HG03066 (cell line): ENCODE results near the gene GOLGA5.
A peak's percentile ranks its signal among the peaks of the same experiment; 100 is the strongest.
"Not testable (repeated sequence)": the region's sequence is repeated elsewhere in the genome, so short reads cannot be mapped to it uniquely, and the experiment has no call there.

ENCODE experiments used
- ATAC-seq: cut with Tn5 transposase; IDR thresholded peaks from one replicate; pipeline ENCODE4 v1.9.1; 2021; ENCODE audit warnings: low read depth; ENCODE audit not compliant: unreplicated experiment

GOLGA5 gene, protein sequence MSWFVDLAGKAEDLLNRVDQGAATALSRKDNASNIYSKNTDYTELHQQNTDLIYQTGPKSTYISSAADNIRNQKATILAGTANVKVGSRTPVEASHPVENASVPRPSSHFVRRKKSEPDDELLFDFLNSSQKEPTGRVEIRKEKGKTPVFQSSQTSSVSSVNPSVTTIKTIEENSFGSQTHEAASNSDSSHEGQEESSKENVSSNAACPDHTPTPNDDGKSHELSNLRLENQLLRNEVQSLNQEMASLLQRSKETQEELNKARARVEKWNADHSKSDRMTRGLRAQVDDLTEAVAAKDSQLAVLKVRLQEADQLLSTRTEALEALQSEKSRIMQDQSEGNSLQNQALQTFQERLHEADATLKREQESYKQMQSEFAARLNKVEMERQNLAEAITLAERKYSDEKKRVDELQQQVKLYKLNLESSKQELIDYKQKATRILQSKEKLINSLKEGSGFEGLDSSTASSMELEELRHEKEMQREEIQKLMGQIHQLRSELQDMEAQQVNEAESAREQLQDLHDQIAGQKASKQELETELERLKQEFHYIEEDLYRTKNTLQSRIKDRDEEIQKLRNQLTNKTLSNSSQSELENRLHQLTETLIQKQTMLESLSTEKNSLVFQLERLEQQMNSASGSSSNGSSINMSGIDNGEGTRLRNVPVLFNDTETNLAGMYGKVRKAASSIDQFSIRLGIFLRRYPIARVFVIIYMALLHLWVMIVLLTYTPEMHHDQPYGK

DNA sequence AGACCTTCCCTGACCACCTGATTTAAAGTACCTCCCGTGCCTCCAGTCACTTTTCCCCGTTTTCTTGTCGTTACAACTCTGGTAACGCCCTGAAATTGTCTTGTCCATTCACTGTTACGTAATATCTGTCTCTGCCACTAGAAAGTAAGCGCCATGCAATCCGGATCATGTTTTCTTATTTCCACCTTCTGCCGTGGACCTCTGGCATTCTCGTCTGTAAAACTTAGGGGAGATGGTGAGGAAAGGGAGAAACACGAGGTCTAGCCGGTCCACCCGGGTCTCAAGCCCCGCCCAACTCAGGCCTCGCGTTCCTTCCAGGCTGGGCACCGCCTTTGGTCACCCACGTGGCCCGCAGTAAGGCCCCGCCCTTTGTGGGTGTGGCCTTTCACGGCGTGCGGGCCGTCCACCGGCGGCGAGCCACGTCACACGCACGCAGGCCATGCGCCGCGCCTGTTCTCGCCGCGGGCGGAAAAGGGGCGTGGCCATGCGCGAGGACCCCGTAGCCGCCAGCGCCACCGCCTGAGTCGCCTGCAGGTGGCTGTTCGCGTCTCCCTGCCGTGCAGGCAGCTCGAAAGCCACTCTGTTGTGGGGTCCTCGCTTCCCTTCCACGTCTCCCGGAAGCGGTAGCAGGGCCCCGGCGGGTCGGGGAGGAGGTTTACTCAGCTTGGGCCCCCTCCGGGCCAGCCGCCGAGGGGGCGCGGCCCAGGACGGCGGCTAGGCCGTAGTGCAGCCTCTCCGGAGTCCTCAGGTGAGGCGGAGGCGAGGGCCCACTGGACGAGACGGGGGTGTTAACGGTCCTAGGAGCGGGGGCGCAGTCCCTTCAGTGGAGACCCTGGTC lies at the start of gene GOLGA5:
Gene GOLGA5 (plus strand): TSS at position 597 of the 838 bp plus-strand sequence. CDS start 3,133 bp downstream, outside the sequence.
- peak; percentile 93 for ATAC-seq

DNA sequence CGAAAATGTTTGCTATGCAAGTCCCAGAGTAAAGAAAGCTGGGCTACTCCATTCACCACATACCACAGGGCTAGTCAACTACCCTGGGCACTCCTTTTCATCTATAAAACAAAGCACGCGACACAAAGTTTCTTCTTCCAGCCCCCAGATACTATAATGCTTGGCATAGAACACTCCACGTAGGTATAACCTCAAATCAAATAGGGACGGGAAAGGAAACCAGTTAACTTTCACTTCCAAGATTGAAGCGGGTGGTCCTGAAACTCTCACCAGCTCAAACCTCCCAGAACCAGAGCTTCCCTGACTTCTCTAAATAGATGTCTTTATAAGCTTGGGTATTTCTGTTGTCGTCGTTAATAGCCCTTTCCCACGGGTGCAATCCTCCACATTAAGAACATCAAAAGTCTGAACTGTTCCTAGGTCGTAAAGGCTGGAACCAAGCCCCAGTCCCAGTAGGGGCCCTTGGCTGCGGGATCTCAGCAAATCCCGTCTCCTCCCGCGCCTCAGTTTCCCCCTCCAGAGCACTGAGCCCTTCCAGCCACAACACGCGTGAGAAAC lies 46.3 kb upstream of the GOLGA5 start:
- no peak for ATAC-seq

DNA sequence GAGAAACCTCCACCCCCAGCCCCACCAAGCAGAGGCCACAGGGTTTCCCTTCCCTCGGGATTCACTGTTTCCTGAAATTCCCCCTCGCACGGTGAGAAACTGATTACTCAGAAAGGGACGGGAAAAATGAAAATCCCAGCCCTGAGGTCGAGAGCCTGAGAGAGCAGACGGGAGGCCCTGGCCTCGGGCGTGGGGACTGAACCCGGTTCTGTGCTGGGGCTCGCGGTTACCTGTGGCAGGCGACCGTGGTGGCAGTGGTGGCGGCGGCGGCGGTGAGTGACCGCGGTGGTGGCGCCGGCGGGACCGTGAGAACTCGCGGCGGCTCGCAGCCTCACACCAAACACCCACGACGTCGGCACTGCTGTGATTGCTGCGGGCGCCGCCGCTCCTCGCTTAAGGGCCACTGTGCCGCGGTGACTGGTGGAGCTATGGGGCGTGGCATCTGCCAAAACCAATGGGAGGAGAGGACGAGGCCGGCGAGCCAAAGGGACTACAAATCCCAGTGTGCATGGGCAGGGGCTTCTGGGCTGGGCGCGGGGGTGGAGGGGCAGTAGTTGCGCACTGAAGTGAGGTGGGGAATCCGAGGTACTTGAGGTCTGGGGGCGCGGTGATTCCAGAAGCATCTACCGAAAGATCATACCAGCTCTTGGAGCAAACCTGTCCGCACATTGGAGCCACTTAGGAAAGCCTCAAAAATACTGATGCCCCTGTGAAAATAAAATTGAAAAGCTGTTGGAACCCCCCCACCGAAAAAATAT lies 45.7 kb upstream of the GOLGA5 start, which contains the start of gene LGMN:
Gene LGMN (minus strand): TSS at position 369 of the 758 bp plus-strand sequence. CDS start 15,841 bp downstream, outside the sequence.
- ATAC-seq: peak; percentile 61

DNA sequence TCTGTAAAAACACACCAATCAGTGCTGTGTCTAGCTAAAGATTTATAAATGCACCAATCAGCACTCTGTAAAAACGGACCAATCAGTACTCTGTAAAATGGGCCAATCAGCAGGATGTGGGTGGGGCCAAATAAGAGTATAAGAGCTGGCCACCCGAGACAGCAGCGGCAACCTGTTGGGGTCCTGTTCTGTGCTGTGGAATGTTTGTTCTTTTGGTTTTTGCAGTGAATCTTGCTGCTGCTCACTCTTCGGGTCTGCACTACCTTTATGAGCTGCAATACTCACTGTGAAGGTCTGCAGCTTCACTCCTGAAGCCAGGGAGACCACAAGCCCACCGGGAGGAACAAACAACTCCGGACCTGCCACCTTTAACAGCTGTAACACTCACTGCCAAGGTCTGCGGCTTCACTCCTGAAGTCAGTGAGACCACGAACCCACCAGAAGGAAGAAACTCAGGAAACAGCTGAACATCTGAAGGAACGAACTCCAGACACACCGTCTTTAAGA lies 43.8 kb upstream of the GOLGA5 start:
- not testable (repeated sequence) for ATAC-seq

DNA sequence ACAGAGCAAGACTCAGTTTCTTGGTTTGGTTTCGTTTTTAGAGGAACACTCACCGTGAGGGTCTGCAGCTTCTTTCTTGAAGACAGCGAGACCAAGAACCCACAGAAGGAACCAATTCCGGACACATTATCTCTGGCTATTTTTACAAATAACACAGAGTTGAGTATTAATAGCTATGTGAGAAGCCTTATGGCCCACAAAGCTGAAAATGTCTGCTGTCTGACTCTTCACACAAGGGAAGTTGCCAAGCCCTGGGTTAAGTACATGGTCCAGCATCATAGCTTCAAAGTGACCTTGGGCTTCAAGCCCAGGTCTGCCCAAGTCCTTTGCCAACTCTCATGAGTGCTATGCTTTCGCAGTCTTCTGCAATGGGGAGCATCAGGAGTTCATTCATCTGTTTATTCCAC lies 43.1 kb upstream of the GOLGA5 start:
- ATAC-seq: no peak

DNA sequence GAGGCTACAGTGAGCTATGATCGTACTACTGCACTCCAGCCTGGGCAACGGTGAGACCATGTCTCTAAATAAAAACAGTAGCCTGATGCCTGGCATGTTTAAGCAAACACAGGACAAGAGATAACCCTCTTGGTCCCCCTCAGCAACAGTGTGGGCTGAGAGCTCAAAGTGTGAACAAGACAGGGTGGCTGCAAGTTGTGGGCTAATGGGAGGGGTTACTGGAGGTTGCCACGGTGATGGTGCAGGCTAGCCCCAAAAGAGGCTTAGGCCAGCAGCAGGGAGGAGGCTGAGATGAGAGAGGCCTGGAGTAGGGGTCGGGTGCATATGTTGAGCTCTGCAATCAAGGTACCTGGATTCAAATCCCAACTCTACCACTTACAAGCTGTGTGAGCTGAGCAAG lies 42.3 kb upstream of the GOLGA5 start:
- ATAC-seq: no peak

DNA sequence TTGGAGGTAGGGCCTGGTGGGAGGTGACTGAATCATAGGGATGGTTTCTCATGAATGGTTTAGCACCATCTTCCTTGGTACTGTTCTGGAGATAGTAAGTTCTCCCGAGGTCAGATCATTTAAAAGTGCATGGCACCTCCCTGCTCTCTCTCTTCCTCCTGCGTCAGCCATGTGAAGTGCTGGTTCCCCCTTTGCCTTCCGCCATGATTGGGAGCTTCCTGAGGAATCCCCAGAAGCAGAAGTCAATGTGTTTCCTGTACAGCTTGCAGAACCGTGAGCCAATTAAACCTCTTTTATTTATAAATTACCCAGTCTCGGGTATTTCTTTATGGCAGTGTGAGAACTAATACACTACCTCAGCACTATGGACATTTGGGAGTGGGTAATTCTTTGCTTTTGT lies 40.9 kb upstream of the GOLGA5 start:
- no peak for ATAC-seq

DNA sequence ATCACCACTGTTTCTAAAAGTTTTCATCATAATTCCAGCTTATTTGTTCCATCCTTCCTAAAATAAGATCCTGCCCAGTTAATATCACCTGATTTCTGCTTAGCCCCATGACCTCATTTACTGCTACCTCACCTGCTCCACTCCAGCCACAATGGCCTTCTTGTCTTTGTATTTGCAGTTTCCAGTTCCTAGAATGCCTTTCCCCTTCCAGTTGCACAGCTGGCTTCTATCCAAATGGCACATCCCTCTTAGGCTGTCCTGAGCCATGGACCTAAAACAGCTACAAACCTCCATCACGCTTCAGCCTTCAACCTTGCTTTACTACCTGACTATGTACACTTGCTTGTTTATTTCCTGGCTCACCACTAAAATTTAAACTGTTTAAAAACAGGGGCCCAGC lies 39.1 kb upstream of the GOLGA5 start:
- ATAC-seq: no peak

DNA sequence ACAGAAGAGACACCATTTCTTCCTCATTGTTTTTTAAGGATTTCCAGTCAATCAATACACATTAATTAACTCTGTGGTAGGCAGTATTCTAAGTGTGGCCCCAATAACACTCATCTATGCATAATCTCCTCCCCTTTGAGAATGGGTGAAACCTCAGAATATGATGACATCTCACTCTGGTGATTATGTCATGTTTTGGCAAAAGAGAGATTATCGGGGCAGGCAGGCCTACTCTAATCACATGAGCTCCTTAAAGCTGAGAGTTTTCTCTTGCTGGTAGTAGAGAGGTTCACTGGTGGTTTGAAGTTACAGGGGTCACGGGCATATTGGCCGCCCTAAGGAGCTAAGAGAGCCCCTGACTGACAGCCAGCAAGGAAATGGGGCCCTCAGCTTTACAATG lies 38.6 kb upstream of the GOLGA5 start:
- no peak for ATAC-seq

DNA sequence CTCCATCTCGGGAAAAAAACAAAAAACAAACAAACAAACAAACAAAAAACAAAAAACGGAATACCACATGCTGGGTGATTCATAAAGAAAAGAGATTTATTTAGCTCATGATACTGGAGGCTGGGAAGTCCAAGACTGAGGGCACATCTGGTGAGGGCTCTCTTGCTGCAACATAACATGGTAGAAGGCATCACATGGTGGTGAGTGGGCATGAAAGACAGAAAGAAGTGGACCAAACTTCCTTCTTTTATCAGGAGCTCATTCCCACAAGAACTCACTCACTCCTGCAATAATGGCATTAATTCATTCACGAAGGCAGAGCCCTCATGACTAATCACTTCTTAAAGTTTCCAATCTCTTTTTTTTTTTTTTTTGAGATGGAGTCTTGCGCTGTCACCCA lies 37.7 kb upstream of the GOLGA5 start:
- no peak for ATAC-seq

DNA sequence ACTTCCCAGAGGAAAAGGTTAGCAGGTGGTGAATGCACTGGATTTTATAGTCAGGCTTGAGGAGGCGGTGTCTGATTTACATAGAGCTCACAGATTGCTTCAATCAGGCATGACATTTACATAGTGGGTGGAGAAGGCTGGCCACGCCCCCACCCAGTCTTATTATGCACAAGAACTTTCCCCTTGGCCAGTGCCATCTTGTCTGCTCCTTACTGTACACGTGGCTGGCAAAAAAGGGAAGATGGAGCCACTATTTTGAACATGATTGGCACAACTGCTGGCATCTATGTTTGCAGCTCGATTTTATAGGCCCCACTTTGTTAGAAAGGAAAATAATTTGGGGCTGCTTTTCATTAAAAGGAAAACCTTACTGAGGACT lies 34.8 kb upstream of the GOLGA5 start:
- no peak for ATAC-seq

DNA sequence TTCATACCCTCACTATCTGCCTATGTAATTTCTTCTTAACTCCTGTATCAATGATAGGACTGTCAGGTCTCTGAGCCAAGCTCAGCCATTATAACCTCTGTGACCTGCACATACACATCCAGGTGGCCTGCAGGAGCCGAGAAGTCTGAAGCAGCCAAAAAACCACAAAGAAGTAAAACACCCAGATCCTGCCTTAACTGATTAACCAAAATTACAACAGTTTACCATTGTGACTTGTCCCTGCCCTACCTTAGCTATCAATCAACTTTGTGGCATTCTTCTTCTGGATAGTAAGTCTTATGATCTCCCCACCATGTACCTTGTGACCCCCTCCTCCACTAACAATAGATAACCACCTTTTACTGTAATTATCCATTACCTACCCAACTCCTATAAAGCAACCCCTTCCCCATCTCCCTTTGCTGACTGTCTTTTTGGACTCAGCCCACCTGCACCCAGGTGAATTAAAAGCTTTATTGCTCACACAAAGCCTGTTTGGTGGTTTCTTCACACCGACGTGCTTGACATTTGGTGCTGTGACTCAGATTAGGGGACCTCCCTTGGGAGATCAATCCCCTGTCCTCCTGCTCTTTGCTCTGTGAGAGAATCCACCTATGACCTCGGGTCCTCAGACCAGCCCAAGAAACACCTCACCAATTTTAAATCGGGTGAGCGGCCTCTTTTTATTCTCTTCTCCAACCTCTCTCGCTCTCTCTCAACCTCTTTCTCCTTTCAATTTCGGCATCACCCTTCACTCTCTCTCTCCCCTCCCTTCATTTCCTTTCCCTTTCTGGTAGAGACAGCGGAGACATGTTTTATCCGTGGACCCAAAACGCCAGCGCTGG lies 34.2 kb upstream of the GOLGA5 start:
- no peak for ATAC-seq

DNA sequence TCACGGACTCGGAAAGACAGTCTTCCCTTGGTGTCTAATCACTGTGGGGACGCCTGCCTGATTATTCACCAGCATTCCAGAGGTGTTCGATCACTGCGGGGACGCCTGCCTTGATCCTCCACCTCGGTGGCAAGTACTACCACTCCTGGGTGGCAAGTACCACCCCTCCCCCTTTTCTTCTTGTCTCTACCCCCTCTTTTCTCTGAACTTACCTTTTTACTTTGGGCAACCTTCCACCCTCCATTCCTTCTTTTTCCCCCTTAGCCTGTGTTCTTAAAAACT lies 33.6 kb upstream of the GOLGA5 start:
- ATAC-seq: no peak

DNA sequence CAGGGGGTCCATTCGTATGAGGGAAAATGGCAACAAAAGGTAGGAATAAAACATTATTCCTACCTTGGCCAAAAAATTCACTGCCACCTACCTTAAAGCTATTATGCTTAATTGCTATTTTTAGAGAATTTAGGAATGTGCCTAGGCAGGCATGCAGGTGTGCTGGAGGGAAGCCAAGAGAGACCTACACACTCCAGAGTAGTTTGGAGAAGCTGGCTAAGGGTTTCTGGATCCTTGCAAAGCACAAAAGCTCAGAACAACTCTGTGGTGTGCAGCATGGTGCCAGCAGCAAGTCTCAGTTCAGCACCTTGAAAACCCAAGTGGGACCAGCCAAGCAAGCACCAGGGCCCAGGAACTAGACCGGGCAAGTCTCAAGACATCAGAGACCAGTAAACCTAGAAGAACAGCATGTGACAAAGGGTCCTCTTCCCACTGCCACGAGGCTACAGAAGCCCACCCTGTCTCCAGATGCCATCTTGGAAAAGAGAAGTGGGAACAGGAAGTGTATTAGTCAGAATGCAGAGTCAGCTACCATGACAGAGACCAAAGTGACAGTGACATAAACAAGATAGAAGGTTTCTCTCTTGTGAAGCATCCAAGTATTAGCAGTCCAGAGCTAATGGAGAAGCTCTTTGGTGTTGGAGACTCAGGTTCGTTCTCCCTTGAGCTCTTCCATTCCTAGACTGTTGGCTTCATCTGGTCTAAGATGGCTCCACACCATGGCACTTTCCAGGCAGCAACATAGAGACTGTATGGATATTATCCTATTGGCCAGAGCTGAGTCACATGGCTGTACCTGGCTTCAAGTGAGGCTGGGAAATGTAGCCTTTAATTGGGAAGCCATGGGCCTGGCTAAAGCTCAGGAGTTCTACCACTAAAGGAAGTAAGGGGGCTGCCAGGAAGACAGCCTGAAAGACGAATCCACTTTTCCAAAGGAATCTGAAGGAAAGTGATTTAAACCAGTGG lies 30.2 kb upstream of the GOLGA5 start:
- not testable (repeated sequence) for ATAC-seq

DNA sequence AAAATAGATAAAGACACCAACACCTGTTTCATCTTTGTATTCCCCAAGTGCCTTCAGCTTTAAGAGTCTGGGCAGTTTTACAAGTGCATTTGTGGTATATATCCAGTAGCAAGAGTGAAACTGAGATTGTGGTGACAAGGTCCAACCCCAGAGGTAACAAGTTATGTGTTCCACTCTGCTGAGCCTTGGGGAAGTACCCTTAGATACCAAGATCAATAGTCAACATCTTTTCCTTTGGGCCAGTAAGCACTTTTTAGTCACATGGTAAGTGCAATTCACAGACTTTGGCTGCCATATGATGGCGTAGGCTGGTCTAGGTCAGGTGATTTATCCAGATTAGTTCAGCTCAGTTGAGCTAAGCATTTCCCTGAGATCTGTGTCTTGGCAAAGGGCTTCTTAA lies 25.9 kb upstream of the GOLGA5 start:
- peak; percentile 82 for ATAC-seq

DNA sequence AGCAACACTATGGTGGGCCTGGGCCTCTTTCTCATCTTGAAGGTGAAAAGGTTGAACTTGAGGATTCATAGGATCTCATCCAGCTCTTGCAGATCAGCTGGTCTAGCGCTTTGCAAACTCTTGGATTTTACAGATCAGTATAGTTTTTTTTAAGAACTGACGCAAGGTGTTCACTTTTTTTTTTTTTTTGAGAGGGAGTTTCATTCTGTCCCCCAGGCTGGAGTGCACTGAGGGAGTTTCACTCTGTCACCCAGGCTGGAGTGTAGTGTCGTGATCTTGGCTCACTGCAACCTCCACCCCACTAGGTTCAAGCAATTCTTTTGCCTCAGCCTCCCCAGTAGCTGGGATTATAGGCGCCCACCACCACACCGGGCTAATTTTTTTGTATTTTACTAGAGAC lies 25.3 kb upstream of the GOLGA5 start:
- peak; percentile 2 for ATAC-seq

DNA sequence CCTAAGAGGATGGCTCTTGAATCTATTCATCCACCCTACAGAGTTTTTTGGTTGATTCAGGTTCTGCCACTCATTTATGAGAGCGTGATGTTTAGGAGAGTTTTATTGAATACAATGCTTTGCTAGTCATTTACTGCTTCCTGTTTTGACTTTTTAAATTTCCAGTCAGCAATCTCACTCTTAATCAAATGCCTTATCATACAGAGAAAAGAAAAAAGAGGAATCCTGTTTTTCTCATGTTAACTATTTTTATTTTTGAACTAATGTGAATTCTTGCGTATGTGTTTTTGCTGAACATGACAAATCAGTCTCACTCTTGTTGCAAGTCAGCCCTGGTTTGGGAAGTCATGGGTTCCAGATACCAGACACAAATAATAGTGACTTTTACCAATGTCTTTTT lies 23.6 kb upstream of the GOLGA5 start:
- no peak for ATAC-seq

DNA sequence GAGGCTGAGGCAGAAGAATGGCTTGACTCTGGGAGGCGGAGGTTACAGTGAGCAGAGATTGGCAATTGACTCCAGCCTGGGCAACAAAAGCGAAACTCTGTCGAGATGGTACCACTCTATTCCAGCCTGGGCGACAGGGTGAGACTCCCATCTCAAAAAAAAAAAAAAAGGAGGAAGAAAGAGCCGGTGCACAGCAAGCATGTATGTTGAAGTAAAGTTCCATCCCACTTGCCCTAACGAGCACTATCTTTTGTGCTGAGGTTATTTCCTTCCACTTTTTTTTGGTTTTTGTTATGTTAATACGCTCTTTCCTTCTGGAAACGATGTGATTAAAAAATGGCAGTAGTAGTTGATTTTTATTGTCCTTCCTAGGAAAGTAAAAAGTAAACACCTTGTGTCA lies 19.5 kb upstream of the GOLGA5 start:
- no peak for ATAC-seq
